Karpas-422 (cell line): ENCODE measurements around the gene EPHB1. TPM values are rescaled to one million over a fixed set of nuclear protein-coding genes. Genes with fewer than 3 reads are reported as not detected.

Experiments used
- DNase-seq: peaks from one replicate; pipeline ENCODE4 v3.0.0-alpha.2; 2015
- H2AFZ ChIP-seq: fragments of 200-600 bp; sonication (generic); 2 replicates; pipeline ENCODE4 v1.6.1; 2014; ENCODE audit warnings: antibody characterized with exemption, low read length, mixed read lengths
- H3K27ac ChIP-seq: fragments of 200-600 bp; sonication (generic); 2 replicates; pipeline ENCODE4 v1.5.1; 2014; ENCODE audit warnings: mild to moderate bottlenecking, low read length, moderate library complexity
- H3K27me3 ChIP-seq: fragments of 200-600 bp; sonication (generic); 2 replicates; pipeline ENCODE4 v1.6.1; 2014; ENCODE audit warnings: low read length, mixed read lengths
- H3K36me3 ChIP-seq: fragments of 200-600 bp; sonication (generic); 2 replicates; pipeline ENCODE4 v1.6.1; 2014; ENCODE audit warnings: low read length, mixed read lengths; ENCODE audit not compliant: insufficient read depth
- H3K4me1 ChIP-seq: fragments of 200-600 bp; sonication (generic); 2 replicates; pipeline ENCODE4 v1.6.1; 2014; ENCODE audit warnings: mild to moderate bottlenecking, low read length, mixed read lengths
- H3K4me2 ChIP-seq: fragments of 200-600 bp; sonication (generic); 2 replicates; pipeline ENCODE4 v1.6.1; 2014; ENCODE audit warnings: low read length, low read depth, mild to moderate bottlenecking; ENCODE audit not compliant: poor library complexity, severe bottlenecking
- H3K4me3 ChIP-seq: fragments of 200-600 bp; sonication (generic); 2 replicates; pipeline ENCODE4 v1.5.1; 2014; ENCODE audit warnings: mild to moderate bottlenecking, antibody characterized with exemption, low read length, mixed read lengths
- H3K79me2 ChIP-seq: fragments of 200-600 bp; sonication (generic); 2 replicates; pipeline ENCODE4 v1.6.1; 2014; ENCODE audit warnings: mild to moderate bottlenecking, low read length, mixed read lengths
- H3K9ac ChIP-seq: fragments of 200-600 bp; sonication (generic); 2 replicates; pipeline ENCODE4 v1.6.0; 2014; ENCODE audit warnings: low read length
- H3K9me2 ChIP-seq: fragments of 200-600 bp; sonication (generic), shearing (Covaris generic); replicated peaks from 2 replicates; pipeline ENCODE4 v1.6.0; 2014; ENCODE audit warnings: mild to moderate bottlenecking, low read length, moderate library complexity; ENCODE audit not compliant: insufficient read depth
- H3K9me3 ChIP-seq: fragments of 300-700, 200-600 bp; sonication (generic); 2 replicates; pipeline ENCODE4 v1.6.1; 2014; ENCODE audit warnings: low read length, mixed read lengths
- H4K20me1 ChIP-seq: fragments of 200-600 bp; sonication (generic); 2 replicates; pipeline ENCODE4 v1.6.1; 2014; ENCODE audit warnings: mild to moderate bottlenecking, antibody characterized with exemption, low read length, low read depth; ENCODE audit not compliant: insufficient read depth
- total RNA-seq: library from RNA; depleted of rRNA; stranded (reverse); fragments of >200 nt; shearing (Covaris generic); gene quantifications from 2 replicates; pipeline ENCODE4 v1.2.3, GENCODE V29; 2014; ENCODE audit warnings: low replicate concordance

EPHB1 gene
- total RNA-seq, 1 experiment from 2014 or later = 24.1 TPM

DNA sequence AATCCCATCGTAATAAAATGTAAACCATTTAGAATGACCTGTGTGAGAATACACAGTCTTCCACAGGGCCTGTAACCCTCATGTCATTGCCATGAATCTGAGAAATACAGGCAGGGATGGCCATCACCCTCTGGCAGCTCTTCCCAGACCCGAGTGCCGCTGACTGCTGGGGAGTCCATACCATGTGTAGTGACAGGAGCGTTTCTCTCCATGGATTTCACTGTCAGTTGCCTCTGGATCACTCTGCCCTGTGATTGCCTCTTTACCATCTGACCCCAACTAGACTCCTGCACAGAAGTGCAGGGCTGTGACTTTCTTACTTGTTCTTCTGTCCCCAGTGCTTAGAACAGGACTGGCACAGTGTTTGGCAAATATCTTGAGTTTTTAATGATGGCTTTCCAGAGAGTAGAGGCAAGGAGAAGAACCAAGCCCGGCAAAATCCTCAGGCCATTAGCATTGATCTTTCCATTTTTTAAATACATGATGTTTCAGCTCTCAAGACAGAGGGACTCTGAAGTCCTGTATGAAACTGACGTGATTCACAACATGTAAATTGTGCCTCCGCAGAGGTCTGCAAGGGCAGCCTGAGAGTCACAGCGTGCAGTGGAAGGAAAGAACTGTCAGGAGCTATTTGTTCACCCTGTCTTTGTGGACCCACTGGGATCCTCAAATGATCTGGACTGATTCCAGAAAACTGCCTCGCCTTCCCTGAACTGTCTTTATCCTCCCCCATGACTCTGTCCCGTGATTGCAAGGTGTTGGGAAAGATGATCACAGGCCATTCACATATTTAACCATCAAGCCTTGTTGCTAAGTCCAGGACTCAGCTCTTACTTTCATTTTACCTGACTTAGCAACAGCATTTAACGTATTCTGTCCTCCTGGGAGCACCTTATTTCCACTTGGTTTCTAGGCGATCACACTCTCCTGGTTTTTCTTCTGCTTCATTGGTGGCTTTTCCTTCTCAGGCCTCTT, 354.9 kb downstream of the EPHB1 start:
- H3K4me3 ChIP-seq = no peak overlapping the region

DNA sequence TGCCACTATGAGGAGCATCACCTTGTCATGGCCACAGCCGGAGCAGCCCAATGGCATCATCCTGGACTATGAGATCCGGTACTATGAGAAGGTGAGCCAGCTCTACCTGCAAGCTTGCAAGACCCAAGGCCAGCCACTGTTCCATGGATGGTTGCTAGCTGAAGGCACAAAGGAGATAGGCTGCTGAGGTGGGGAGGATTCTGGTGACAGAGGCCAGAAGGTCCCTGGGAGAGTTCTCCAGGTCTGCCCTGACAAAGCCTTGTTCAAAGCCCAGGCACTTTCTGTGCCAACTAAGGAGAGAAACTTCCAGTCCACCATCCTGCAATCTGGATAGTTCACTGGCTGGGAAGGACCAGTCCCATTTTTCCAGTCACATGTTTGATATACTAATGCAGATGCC, 359.1 kb downstream of the EPHB1 start:
- no peaks in the 10 kb centered on the region for H3K79me2 ChIP-seq
- no peaks in the 10 kb centered on the region for H3K9me2 ChIP-seq
- H3K9ac ChIP-seq = no peak overlapping the region
- H4K20me1 ChIP-seq = no peaks in the 10 kb centered on the region
- no peaks in the 10 kb centered on the region for H3K9me3 ChIP-seq
- no peak overlapping the region for H2AFZ ChIP-seq
- H3K4me1 ChIP-seq = no peaks in the 10 kb centered on the region
- no peaks in the 10 kb centered on the region for H3K27me3 ChIP-seq
- H3K27ac ChIP-seq = no peak overlapping the region
- H3K4me2 ChIP-seq = no peak overlapping the region
- no peaks in the 10 kb centered on the region for H3K36me3 ChIP-seq
- no peak overlapping the region for H3K4me3 ChIP-seq
- no peak for DNase-seq

More for the DNA sequence above, 354.9 kb downstream of the EPHB1 start:
- Histone ChIP-seq H3K9me3 (no peaks in the 10 kb centered on the region), H2AFZ (no peak overlapping the region), H3K79me2 (no peaks in the 10 kb centered on the region), H3K9me2 (no peaks in the 10 kb centered on the region), H3K27me3 (no peaks in the 10 kb centered on the region), H4K20me1 (no peaks in the 10 kb centered on the region), H3K4me1 (peaks cover 34% of the 10 kb centered on the region), H3K36me3 (no peaks in the 10 kb centered on the region), H3K9ac (no peak overlapping the region), H3K27ac (no peak overlapping the region), H3K4me2 (no peak overlapping the region)
- no peak for DNase-seq

DNA sequence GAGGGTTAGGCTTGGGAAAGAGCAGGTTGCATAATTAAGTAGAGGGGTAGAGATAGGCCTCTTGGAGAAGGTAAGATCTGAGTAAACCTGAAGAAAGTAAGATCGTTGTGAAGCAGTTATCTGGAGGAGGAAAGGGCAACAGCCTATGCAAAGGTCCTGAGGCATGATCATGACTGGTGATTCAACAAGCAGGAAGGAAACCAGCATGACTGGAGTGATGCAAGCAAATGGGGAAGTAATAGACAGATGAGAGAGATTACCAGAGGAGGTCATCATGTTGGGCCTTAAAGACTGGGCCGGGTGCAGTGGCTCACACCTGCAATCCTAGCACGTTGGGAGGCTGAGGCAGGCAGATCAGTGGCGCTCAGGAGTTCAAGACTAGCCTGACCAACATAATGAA, 360.2 kb downstream of the EPHB1 start:
- Histone ChIP-seq H3K9ac (no peak overlapping the region), H3K4me2 (no peak overlapping the region), H3K9me2 (no peaks in the 10 kb centered on the region), H3K4me3 (no peak overlapping the region), H2AFZ (no peak overlapping the region), H3K4me1 (no peaks in the 10 kb centered on the region), H4K20me1 (no peaks in the 10 kb centered on the region), H3K27me3 (no peaks in the 10 kb centered on the region), H3K9me3 (no peaks in the 10 kb centered on the region), H3K27ac (no peak overlapping the region), H3K36me3 (no peaks in the 10 kb centered on the region), H3K79me2 (no peaks in the 10 kb centered on the region)
- no peak for DNase-seq

DNA sequence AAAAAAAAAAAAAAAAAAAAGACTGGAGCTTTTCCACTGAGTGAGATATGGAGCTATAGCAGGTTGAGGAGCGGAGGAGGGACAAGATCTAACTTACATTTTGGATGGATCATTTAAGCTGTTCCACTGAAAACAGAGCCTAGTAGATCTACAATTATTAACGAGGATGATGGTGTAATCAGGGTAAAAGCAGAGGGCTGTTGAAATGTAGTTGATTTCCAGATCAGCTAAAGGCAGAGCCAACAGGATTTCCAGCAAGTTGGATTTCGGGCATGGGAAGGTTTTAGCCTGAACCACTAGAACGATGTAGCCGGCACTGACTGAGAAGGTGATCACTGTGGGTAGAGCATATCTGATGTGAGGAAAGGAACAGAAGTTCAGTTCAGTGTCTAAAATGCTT, 360.7 kb downstream of the EPHB1 start:
- Histone ChIP-seq H3K27me3 (no peaks in the 10 kb centered on the region), H3K4me2 (no peak overlapping the region), H3K9me2 (no peaks in the 10 kb centered on the region), H3K27ac (no peak overlapping the region), H4K20me1 (no peaks in the 10 kb centered on the region), H2AFZ (no peak overlapping the region), H3K9me3 (no peaks in the 10 kb centered on the region), H3K36me3 (no peaks in the 10 kb centered on the region), H3K79me2 (no peaks in the 10 kb centered on the region), H3K4me1 (no peaks in the 10 kb centered on the region), H3K4me3 (no peak overlapping the region), H3K9ac (no peak overlapping the region)
- DNase-seq = no peak

DNA sequence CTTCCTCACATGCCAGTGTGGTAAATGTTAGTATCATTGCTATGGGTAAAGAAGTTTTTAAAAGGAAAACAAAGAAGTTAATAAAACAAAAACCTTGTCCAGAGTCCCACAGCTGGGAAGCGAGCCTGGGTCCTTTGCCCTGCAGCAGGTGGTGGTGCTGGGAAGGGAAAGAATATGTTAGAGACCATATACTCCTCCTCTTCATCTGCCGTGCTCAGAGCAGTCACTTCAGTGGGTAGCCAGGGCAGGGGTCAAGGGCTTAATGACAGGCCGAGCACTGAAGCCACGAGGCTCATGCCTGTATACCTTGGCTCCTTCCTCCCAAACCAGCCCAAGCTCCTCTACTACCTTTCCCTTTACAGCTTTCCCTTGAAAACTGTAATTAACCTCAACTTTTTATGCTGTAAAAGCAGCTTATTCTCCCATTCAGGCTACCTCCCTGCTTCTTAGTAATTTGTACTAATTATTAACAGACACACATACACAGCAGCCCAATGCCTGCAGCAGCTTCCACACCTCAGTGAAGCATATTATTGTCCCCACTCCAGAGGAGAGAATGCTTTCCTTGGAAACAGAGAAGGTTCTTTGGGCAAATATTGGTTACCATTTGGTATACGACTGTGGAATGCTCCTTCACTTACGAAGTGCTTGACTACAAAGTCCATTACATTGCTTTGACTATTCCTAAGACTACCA, 362.1 kb downstream of the EPHB1 start:
- Histone ChIP-seq H4K20me1 (no peaks in the 10 kb centered on the region), H3K27ac (no peak overlapping the region), H3K4me2 (no peak overlapping the region), H3K79me2 (no peaks in the 10 kb centered on the region), H3K4me1 (no peaks in the 10 kb centered on the region), H3K4me3 (no peak overlapping the region), H3K9ac (no peak overlapping the region), H3K9me3 (no peaks in the 10 kb centered on the region), H3K9me2 (no peaks in the 10 kb centered on the region), H3K36me3 (no peaks in the 10 kb centered on the region), H2AFZ (no peak overlapping the region), H3K27me3 (no peaks in the 10 kb centered on the region)
- no peak for DNase-seq

DNA sequence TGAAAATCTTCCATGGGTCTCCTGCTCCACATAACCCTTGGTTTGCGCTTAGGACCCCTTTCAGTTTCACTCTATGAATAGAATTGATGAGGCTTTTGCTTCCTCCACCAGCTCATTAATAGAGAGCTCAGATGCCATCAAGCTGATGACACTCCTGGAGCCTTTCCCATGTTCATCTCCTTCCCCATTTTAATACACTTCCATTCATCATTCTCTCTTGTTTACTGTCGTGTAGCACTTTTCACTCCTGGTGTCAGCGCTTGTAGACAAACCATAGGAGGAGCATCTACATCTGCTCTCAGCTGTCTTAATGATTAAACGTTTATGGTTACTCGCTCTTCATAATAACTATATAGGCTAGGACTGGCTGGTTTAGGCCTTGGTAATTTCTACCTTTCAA, 363.5 kb downstream of the EPHB1 start:
- Histone ChIP-seq H2AFZ (no peak overlapping the region), H3K9me2 (no peaks in the 10 kb centered on the region), H3K27ac (no peak overlapping the region), H3K4me1 (no peaks in the 10 kb centered on the region), H3K4me3 (no peak overlapping the region), H3K9me3 (no peaks in the 10 kb centered on the region), H3K36me3 (no peaks in the 10 kb centered on the region), H4K20me1 (no peaks in the 10 kb centered on the region), H3K9ac (no peak overlapping the region), H3K79me2 (no peaks in the 10 kb centered on the region), H3K27me3 (no peaks in the 10 kb centered on the region), H3K4me2 (no peak overlapping the region)
- DNase-seq = no peak

- no peak overlapping the region for H3K27ac ChIP-seq
- H3K4me1 ChIP-seq = no peaks in the 10 kb centered on the region
- H4K20me1 ChIP-seq = no peaks in the 10 kb centered on the region
- no peaks in the 10 kb centered on the region for H3K36me3 ChIP-seq
- H3K9ac ChIP-seq = no peak overlapping the region
- no peak overlapping the region for H3K4me2 ChIP-seq
- no peaks in the 10 kb centered on the region for H3K9me3 ChIP-seq
- H3K79me2 ChIP-seq = no peaks in the 10 kb centered on the region
- H3K9me2 ChIP-seq = no peaks in the 10 kb centered on the region
- no peak overlapping the region for H2AFZ ChIP-seq
- H3K4me3 ChIP-seq = no peak overlapping the region
- no peaks in the 10 kb centered on the region for H3K27me3 ChIP-seq
- DNase-seq = no peak
Measured at GRCh38 chr3:135159681-135160247, 364.7 kb downstream of the EPHB1 start.

- Histone ChIP-seq H4K20me1 (no peaks in the 10 kb centered on the region; the same call in 1 of the 2 replicates), H3K27ac (no peak overlapping the region), H3K9ac (no peak overlapping the region), H3K9me3 (no peaks in the 10 kb centered on the region), H3K4me2 (no peak overlapping the region), H3K79me2 (no peaks in the 10 kb centered on the region), H3K4me3 (no peak overlapping the region), H3K27me3 (no peaks in the 10 kb centered on the region), H3K9me2 (no peaks in the 10 kb centered on the region), H3K36me3 (no peaks in the 10 kb centered on the region), H2AFZ (no peak overlapping the region), H3K4me1 (peaks cover under 1% of the 10 kb centered on the region; the same call in 1 of the 2 replicates)
- DNase-seq = no peak
Measured at GRCh38 chr3:135161425-135161824, 366.4 kb downstream of the EPHB1 start.
